IMR-90 (cell line): Measurements from ENCODE around the gene COL18A1. TPM values are rescaled to one million over a fixed set of nuclear protein-coding genes. Genes with fewer than 3 reads are reported as not detected.

ENCODE experiments used
- CTCF ChIP-seq: conservative IDR thresholded peaks from 2 replicates; pipeline ENCODE4 v1.5.1; 2012; ENCODE audit warnings: mild to moderate bottlenecking, low read depth, low read length, improper control_type of control experiment
- POLR2A ChIP-seq: IDR thresholded peaks from 2 replicates; pipeline ENCODE4 v1.6.1; 2012; ENCODE audit warnings: mild to moderate bottlenecking, low read depth, low read length
- RAD21 ChIP-seq: IDR thresholded peaks from 2 replicates; pipeline ENCODE4 v1.6.1; 2012; ENCODE audit warnings: low read length, improper control_type of control experiment
- RFX5 ChIP-seq: IDR thresholded peaks from 2 replicates; pipeline ENCODE4 v1.8.0; 2012; ENCODE audit warnings: low read depth, mild to moderate bottlenecking, low read length, moderate library complexity
- polyA plus RNA-seq, 3 experiments: library from polyadenylated mRNA; depleted of rRNA; stranded (reverse); fragments of >200 nt; gene quantifications; 2 replicates each; pipeline ENCODE4 v1.2.3, GENCODE V29; 2012; ENCODE audit warnings: low replicate concordance in 1 of 3
- total RNA-seq: library from RNA; depleted of rRNA; stranded (reverse); fragments of >200 nt; gene quantifications from 2 replicates; pipeline ENCODE4 v1.2.3, GENCODE V29; 2012

COL18A1 gene
- total and polyA plus RNA-seq, 2 of the 4 experiments (the other 2 are of a cell fraction): 4.3 to 46.7 TPM

DNA sequence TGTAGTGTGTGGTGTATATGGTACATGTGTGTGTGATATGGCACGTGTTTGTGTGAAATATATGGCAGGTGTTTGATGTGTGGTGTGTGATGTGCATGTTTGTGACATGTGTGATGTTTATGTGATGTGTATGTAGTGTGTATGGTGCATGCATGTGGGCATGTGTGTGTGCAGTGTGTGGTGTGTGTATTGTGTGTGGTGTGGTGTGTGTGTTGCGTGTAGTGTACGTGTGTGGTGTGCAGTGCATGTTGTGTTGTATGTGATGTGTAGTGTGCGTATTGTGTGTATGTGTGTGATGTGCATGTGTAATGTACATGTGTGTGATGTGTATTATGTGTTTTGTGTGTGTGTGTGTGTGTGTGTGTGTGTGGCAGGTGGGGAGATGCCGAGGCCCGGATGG lies 71.6 kb downstream of the COL18A1 start (continued):
- TF ChIP-seq CTCF: no peak
- no peak for TF ChIP-seq RFX5
- TF ChIP-seq RAD21: no peak
- TF ChIP-seq POLR2A: no peak
